GM18951 (cell line): Measurements from ENCODE around the gene KRTAP5-3.
"Not testable (repeated sequence)": the region's sequence is repeated elsewhere in the genome, so short reads cannot be mapped to it uniquely, and the experiment has no call there.

Experiments used
- POLR2A ChIP-seq: IDR thresholded peaks from 4 replicates; pipeline ENCODE4 v1.6.1; 2011; ENCODE audit warnings: mild to moderate bottlenecking; ENCODE audit not compliant: insufficient read length, insufficient read depth; ENCODE audit errors: extremely low read depth
- in situ Hi-C: fragments of 300-500 bp; cut with MboI; formaldehyde crosslinking; loops from one replicate; pipeline ENCODE4 v1.12.0; 2022; ENCODE audit warnings: low sequenced_read_pairs, mixed read lengths, inconsistent platforms; ENCODE audit not compliant: unreplicated experiment

KRTAP5-3 gene

DNA sequence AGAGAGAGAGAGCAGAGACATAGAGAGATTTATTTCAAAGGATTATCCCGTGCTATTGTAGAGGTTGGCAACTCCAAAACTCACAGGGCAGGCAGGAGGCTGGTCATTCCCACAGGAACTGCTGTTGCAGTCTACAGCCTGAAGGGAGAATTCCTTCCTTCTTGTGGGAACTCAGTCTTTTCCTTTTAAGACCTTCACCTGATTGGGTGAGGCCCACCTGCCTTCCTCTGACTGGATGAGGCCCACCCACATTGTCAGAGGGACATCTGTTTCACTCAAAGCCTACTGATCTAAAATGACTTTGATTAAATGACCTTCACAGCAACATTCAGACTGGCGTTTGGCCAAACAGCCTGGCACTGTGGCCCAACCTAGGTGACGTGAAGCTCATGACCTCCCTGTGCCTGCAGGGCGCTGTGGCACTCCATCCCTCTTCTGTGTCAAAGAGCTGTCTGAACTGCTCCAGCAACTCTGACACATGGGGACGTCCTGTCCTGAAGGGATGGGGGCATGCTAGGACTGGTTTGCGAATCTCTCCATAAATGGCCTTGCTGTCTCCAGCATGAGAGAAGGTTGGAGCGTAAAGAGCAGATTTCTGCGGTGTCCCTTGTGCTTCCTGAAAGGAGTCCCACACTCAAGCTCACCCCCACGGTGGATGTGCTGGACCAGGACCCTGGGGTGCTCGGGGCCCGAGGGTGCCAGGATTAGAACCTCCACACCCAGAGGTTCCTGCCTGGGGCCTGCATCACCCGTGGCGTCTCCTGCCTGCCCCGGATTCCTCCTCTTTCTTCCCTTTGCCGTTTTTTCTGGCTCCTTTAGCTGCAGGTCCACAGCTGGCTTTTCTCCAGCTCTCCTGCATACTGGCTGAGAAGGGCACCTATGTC lies 42.0 kb upstream of the KRTAP5-3 start:
- no peak for TF ChIP-seq POLR2A
- in situ Hi-C loops, result no loop called here

DNA sequence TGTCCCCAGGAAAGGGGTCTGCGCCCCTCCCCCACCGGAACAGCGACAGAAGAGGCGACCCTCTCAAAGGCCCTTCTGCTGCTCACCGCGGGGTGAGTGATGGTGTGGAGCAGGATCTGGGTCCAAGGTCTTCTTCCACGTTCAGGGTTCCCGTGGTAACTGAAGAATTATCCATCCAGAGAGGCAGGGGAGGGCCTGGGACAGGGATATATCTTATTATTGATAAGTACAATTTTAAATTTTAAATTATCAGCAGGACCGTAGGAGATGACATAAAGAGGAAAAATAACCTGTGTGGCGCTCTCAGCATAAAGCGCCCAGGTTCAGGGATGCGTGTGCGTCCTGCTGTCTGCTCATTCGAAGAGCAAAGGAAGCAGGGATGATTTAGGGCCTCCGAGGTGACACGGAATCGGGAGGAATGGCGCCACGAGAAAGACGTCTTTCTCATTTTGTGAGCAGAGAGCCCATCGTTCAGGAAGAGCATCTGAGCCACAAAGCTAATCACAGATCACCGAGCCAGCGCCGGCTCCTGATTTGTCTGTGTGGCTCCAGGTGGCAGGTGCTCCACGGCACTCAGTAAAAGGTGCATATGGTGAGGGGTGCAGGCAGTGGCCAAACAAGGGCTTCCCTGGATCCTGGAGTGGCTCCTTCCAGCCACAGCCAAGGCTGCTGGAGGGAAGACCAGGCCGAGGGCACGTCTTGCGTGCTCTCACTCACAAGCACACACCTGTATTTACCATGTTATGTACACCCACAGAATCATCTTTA lies 40.6 kb upstream of the KRTAP5-3 start:
- in situ Hi-C loops, result no loop called here
- no peak for TF ChIP-seq POLR2A

GRCh38 chr11:1647901-1648652 lies 39.8 kb upstream of the KRTAP5-3 start:
- in situ Hi-C loops, result no loop called here
- no peak for TF ChIP-seq POLR2A

DNA sequence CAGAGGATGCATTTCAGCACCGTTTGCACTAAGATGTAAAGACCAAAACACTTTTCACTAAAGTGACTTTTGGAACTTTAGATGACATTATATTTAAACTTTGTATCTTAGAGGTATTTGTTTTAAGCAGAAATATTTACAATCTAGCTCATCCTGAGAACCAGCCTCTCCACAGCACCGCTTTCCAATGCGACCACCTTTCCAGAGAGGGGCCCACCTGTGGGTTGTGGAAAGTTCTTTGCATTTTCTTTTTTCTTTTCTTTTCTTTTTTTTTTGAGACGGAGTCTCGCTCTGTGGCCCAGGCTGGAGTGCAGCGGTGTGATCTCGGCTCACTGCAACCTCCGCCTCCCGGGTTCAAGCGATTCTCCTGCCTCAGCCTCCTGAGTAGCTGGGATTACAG lies 38.3 kb upstream of the KRTAP5-3 start:
- in situ Hi-C loops, result not testable (repeated sequence)

DNA sequence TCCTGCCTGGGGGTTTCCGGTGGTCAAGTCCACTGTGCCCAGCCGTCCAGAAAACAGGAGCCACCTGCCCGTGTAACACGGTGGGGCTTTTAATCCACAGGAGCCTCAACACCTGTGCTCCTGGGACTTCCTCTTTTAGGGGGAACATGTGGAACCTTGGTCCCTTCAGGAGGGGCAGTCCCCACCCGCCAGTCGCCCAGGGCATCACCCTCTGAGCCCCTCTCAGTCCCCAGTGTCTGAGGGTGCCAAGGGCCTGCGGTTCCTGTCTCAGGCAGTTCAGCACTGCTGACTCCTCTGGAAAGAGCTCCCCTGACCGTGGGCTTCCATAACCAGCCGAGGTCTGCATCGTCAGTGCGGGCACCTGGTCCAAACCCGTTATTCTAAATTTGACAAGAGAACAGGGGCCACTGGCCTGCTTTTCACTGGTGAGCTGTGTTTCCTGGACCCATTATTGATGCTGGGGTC lies 37.1 kb upstream of the KRTAP5-3 start:
- no peak for TF ChIP-seq POLR2A
- in situ Hi-C loops, result no loop called here

- TF ChIP-seq POLR2A, result no peak
- in situ Hi-C loops, result no loop called here
Observed at GRCh38 chr11:1644601-1645356, 36.5 kb upstream of the KRTAP5-3 start.

GRCh38 chr11:1643146-1643690 lies 35.0 kb upstream of the KRTAP5-3 start:
- in situ Hi-C loops, result no loop called here

DNA sequence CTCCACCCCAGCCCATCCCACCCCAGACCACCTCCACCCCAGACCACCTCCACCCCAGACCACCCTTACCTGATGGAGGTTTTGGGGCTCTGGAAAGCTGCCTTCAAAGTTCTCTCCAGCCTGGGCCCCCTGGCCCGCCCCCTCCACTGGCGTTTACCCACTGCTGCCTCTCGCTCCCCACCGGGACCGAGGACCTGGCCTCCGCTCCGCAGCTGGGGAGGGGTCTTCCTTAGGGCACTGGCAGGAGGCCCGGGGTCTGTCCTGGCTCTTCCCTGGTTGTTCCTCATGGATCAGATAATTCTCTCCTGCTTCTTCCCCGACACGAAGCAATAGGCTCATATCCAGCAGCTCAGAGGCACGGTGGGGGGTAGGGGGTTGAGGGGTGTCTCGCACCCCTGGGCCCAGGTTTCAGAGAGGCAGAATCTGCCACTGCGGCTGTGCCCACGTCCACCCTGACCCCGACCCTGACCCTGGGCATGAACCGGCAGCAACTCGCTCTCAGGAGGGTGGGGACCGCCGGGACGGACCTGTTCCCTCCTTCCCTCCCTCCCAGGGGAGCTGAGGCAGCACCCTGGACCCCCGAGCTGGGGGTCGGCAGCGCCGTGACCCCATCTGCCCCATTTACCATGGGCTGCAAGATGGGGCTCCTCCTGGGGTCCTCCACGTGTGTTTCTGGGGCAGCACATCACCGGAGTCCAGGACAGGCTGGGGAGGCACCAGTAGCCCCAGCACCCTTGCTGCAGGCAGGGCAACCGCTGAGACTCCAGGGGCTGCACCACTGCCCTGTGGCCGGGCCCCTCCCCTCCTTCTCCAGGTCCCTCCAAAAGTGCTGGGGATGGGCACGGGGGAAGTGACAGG lies 34.3 kb upstream of the KRTAP5-3 start:
- in situ Hi-C loops, result no loop called here

More at GRCh38 chr11:1643146-1643690, 35.0 kb upstream of the KRTAP5-3 start:
- TF ChIP-seq POLR2A, result no peak

DNA sequence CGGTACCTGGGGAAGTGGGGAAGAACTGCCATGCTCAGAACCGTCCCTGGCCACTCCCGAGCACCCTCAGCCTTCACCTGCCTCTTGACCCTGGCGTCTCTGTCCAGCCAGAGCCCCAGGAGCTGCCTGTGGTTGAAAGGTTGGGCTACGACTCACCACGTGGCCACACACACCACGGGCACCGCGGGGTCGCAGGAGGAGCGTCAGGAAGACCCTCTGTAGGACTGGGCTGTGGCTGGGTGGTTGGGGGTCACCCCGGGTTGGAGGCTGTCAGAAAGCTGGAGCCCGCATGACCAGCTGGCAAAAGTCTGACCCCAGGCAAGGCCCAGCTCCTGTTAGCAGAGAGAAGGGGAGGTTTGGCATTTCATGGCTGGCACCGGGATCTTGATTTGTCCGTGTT lies 32.8 kb upstream of the KRTAP5-3 start:
- in situ Hi-C loops, result no loop called here

More for the DNA sequence above, 34.3 kb upstream of the KRTAP5-3 start:
- TF ChIP-seq POLR2A, result no peak

DNA sequence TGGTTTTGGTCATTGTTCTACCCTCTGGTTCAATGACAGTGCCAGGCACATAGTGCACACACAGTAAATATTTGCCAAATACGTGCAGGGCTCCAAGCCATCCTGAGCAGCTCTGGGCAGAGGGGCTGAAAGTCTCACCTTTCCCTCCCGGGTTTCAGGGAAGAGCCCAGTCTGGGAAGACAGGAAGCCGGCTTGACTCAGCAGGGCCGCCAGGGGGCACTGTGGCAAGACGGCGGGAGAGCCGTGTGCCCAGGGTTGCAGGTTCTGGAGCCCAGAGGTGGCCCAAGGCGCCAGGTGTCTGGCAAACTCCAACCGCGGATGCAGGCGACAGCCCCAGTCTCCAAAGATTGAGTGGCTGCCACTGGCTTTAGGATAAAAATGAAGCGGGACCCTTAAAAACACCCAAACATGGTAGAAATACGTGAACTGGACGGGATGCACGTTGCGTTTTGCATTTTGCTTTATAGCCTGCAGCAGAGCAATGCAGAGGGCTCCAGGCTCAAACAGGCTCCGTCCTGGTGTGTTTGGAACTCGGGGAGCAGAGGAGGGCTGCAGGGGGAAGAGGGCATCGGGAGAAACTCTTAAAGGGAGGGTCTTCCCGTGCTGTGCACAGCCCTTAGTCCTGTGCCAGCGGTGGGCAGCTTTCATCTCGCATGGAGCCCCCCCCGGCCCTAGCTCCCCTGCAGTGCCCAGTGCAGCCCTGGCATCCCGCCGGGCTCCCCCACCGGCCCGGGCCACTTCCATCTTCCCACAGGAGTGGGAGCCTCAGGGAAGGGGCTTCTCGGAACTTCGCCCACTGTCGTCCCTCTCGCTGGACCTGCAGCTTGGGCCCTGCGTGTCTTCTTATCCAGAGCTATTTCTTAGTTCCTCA lies 32.0 kb upstream of the KRTAP5-3 start:
- in situ Hi-C loops, result no loop called here

More for the DNA sequence above, 32.8 kb upstream of the KRTAP5-3 start:
- TF ChIP-seq POLR2A, result no peak

GRCh38 chr11:1639666-1640065 lies 31.4 kb upstream of the KRTAP5-3 start:
- in situ Hi-C loops, result no loop called here
- TF ChIP-seq POLR2A, result no peak

More for the DNA sequence above, 32.0 kb upstream of the KRTAP5-3 start:
- no peak for TF ChIP-seq POLR2A
